ENCODE results near the gene C21orf58. TPM values are rescaled to one million over a fixed set of nuclear protein-coding genes. Genes with fewer than 3 reads are reported as not detected.

Gene C21orf58
- total RNA-seq, 1 experiment from 2014 or later, result 28.2 TPM

DNA sequence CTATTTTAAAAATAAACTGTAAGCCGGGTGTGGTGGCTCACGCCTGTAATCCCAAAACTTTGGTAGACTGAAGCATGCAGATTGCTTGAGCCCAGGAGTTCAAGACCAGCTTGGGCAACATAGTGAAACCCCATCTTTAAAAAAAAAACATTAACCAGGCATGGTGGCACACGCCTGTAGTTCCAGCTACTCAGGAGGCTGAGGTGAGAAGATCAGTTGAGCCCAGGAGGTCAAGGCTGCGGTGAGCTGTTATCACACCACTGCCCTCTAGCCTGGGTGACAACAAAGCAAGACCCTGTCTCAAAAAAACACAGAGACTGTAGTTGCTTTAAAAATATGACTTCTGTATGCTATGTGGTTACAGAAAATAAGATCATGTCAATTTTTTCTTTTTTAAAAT lies 70.8 kb downstream of the C21orf58 start:
- CTCF ChIA-PET, result no interaction called here
- Mint-ChIP-seq H3K4me1 (ENCODE audit: low read depth, unreplicated experiment) (no peaks in the 10 kb centered on the region), H3K36me3 (ENCODE audit: insufficient read depth, unreplicated experiment) (peaks cover 60% of the 10 kb centered on the region), H3K27ac (ENCODE audit: unreplicated experiment) (no peak overlapping the region), H3K9me3 (ENCODE audit: low read depth, unreplicated experiment) (no peaks in the 10 kb centered on the region), H3K4me3 (ENCODE audit: low read depth, unreplicated experiment) (no peak overlapping the region), H3K27me3 (ENCODE audit: unreplicated experiment) (no peaks in the 10 kb centered on the region)
- DNase-seq, result no peak
- TF ChIP-seq, protein P1, sequence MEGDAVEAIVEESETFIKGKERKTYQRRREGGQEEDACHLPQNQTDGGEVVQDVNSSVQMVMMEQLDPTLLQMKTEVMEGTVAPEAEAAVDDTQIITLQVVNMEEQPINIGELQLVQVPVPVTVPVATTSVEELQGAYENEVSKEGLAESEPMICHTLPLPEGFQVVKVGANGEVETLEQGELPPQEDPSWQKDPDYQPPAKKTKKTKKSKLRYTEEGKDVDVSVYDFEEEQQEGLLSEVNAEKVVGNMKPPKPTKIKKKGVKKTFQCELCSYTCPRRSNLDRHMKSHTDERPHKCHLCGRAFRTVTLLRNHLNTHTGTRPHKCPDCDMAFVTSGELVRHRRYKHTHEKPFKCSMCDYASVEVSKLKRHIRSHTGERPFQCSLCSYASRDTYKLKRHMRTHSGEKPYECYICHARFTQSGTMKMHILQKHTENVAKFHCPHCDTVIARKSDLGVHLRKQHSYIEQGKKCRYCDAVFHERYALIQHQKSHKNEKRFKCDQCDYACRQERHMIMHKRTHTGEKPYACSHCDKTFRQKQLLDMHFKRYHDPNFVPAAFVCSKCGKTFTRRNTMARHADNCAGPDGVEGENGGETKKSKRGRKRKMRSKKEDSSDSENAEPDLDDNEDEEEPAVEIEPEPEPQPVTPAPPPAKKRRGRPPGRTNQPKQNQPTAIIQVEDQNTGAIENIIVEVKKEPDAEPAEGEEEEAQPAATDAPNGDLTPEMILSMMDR (IDR thresholded peaks at IDR 0.05; ENCODE audit: unreplicated experiment), result no peak
- intact Hi-C loops (cut with micrococcal nuclease; ENCODE audit: unreplicated experiment), result no loop called here
- no TSS peak for BruUV-seq (replicated peaks)

Other genes starting within 250 kb of the C21orf58 start
- 3.4 and 3.8 TPM in 2 replicates for gene COL6A2, start 225.8 kb downstream of the C21orf58 start, total RNA-seq (2022)
- 0.31 and 1.3 TPM in 2 replicates for gene FTCD, start 168.3 kb downstream of the C21orf58 start, total RNA-seq (2022)
- 4.4 and 5.5 TPM in 2 replicates for gene SPATC1L, start 139.4 kb downstream of the C21orf58 start, total RNA-seq (2022)
- gene LSS, start 95.1 kb downstream of the C21orf58 start, total RNA-seq (2022), result 53.3 and 55.1 TPM in 2 replicates
- gene MCM3AP, start 38.3 kb downstream of the C21orf58 start, total RNA-seq (2022), result 64.1 and 66.5 TPM in 2 replicates
- 10.4 and 11.3 TPM in 2 replicates for gene YBEY, start 37.5 kb downstream of the C21orf58 start, total RNA-seq (2022)
- 32.2 and 34.3 TPM in 2 replicates for gene PCNT, start 286 bp upstream of the C21orf58 start, total RNA-seq (2022)
- gene DIP2A, start 135.0 kb upstream of the C21orf58 start, total RNA-seq (2022), result 27.8 and 29.3 TPM in 2 replicates

Data from Calu3 (cell line).